Adrenal gland (tissue), 12 donors: ENCODE data around the gene SH3BP5L. TPM values are rescaled to one million over a fixed set of nuclear protein-coding genes. Genes with fewer than 3 reads are reported as not detected.
A peak's percentile ranks its signal among the peaks of the same experiment; 100 is the strongest.

Source experiments
- DNase-seq, 7 donors: peaks; one replicate each; pipeline ENCODE4 v3.0.0-alpha.2; 2019 to 2020
- H3K27ac ChIP-seq, 5 donors: fragments of 200-600 bp; sonication (generic) in 4 of 5; 1 replicate in 3 of 5; 2 replicates in 2 of 5; pipeline versions ENCODE4 v1.5.1 to v1.8.0; 2016 to 2020; ENCODE audit warnings: mild to moderate bottlenecking in 1 of 5
- H3K27me3 ChIP-seq: fragments of 200-600 bp; 2 replicates; pipeline ENCODE4 v1.8.0; 2021
- H3K36me3 ChIP-seq, 2 donors: fragments of 200-600 bp; replicated peaks in 1 of 2; 1 replicate in 1 of 2; 2 replicates in 1 of 2; pipeline versions ENCODE4 v1.5.1 to v1.8.0; 2018 to 2022
- H3K4me1 ChIP-seq, 2 donors: fragments of 200-600 bp; replicated peaks in 1 of 2; 1 replicate in 1 of 2; 2 replicates in 1 of 2; pipeline versions ENCODE4 v1.5.1 to v1.8.0; 2018 to 2021
- H3K4me3 ChIP-seq, 4 donors: fragments of 200-600 bp; sonication (generic) in 3 of 4; one replicate each; pipeline ENCODE4 v1.5.1; 2016 to 2018
- H3K9me3 ChIP-seq, 3 donors: fragments of 200-600 bp; sonication (generic) in 1 of 3; replicated peaks in 1 of 3; 1 replicate in 2 of 3; 2 replicates in 1 of 3; pipeline versions ENCODE4 v1.5.1 to v1.8.0; 2016 to 2021
- POLR2A ChIP-seq, 2 donors: fragments of 450-650 bp; IDR thresholded peaks; one replicate each; pipeline ENCODE4 v1.6.1; 2017; ENCODE audit warnings: antibody characterized with exemption in 2 of 2, mild to moderate bottlenecking in 2 of 2, moderate library complexity in 1 of 2
- WGBS, 4 donors: extraction: QIAGEN DNeasy Blood & Tissue Kit in 2 of 4; methylation state at CpG; one replicate each; pipeline versions ENCODE4 v1.1.5 to v1.1.7; 2013 to 2017; 5-methylcytosine and 5-hydroxymethylcytosine counted together
- intact Hi-C, 2 donors: fragments of 100-400 bp; cut with DNase I; formaldehyde crosslinking; loops; one replicate each; pipeline versions ENCODE4 v1.14.1 to v1.15.0; 2022 to 2023
- polyA plus RNA-seq, 3 donors: library from polyadenylated mRNA; stranded (reverse); fragments of 200-250 nt in 2 of 3; fragments of 350-450 nt in 1 of 3; fragmentation: Illumina TruSeq in 1 of 3; extraction: RNeasy Lipid Tissue Mini Kit (QIAGEN cat#74804) in 1 of 3; gene quantifications; one replicate each; pipeline ENCODE4 v1.2.3, GENCODE V29; 2013 to 2014
- total RNA-seq, 9 donors: library from RNA; depleted of rRNA in 4 of 9; stranded (reverse); fragments of >200 nt in 4 of 9; fragments of 120-200 nt in 1 of 9; fragmentation: NEBNext Ultra II Directional in 1 of 9; extraction: Animal tissue kit (Norgen Biotek cat#: 25700) in 1 of 9; gene quantifications; one replicate each; pipeline versions ENCODE4 v1.1.0 to v1.2.4, GENCODE V29; 2013 to 2023
- TF ChIP-seq, protein P1 (sequence below), 6 experiments: fragments of 450-650 bp in 4 of 6; fragments of 200-600 bp in 2 of 6; sonication (generic) in 1 of 6; IDR thresholded peaks; 1 replicate in 5 of 6; 2 replicates in 1 of 6; pipeline versions ENCODE4 v1.5.1 to v1.8.0; 2016 to 2021; ENCODE audit warnings: antibody characterized with exemption in 6 of 6, mild to moderate bottlenecking in 2 of 6, moderate library complexity in 1 of 6
- donor health status: healthy with polysubstance abuse.
- donor health status: Bipolar disorder and iron deficiency.
- donor health status: DM: yes; HTN: yes; CAD: no.
- donor health status: DM: no; HTN: no; CAD: no.
- donor health status: DM: no; HTN: no; CAD: no.
- donor health status: DM: yes; HTN: yes; CAD: no.

Gene SH3BP5L
- total and polyA plus RNA-seq, 12 donors = 15.4 to 36.9 (median 26.5) TPM

DNA sequence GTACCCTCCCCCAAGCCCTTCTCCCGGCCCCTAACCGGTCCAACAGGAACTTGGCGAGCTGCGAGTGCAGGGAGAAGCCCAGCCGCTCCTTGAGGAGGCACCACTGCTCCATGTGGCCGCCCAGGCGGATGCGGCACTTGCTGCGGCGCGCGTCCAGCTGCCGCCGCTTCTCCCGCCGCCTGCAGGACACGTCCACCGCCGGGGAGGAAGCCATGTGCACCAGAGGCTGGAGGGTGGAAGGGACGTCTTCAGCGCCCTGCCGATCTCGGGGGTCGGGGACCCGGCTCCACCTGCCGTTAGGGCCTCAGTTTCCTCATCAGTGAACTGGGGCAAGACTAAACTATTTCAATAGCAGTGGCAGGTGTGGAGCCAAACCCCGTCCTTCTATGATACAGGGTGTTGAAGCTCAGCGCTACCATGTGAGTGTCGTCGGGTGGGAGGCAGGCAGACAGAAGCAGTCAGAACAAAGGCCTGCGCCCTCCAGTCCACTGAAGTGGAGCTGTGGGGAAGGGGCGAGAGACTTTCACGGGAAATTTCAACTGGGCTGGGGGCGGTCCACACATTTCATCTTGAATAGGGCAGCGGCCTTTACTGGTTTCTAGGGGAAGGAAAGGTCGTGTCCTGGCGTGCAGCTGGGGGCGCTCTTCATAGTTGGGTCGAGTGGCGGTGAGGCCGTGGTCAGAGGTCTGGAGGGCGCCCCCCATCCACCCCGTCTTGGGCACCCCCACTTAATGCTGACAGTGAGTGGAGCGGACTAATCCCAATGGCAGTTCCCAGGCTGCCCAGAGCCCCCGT, 32.6 kb upstream of the SH3BP5L start:
- Histone ChIP-seq H3K27ac (peak overlapping the region in 4 of 5 donors; percentile 90 to 94 (median 92)), H3K4me1 (peaks cover 15 to 17% of the 10 kb centered on the region in 2 donors), H3K4me3 (peak overlapping the region in 2 of 4 donors; percentile 29 to 68), H3K36me3 (peaks cover 0 to 9% of the 10 kb centered on the region in 2 donors), H3K9me3 (no peaks in the 10 kb centered on the region), H3K27me3 (no peaks in the 10 kb centered on the region)
- no peak for TF ChIP-seq POLR2A (IDR thresholded peaks at IDR 0.05)
- TF ChIP-seq, protein P1, sequence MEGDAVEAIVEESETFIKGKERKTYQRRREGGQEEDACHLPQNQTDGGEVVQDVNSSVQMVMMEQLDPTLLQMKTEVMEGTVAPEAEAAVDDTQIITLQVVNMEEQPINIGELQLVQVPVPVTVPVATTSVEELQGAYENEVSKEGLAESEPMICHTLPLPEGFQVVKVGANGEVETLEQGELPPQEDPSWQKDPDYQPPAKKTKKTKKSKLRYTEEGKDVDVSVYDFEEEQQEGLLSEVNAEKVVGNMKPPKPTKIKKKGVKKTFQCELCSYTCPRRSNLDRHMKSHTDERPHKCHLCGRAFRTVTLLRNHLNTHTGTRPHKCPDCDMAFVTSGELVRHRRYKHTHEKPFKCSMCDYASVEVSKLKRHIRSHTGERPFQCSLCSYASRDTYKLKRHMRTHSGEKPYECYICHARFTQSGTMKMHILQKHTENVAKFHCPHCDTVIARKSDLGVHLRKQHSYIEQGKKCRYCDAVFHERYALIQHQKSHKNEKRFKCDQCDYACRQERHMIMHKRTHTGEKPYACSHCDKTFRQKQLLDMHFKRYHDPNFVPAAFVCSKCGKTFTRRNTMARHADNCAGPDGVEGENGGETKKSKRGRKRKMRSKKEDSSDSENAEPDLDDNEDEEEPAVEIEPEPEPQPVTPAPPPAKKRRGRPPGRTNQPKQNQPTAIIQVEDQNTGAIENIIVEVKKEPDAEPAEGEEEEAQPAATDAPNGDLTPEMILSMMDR (IDR thresholded peaks at IDR 0.05) = peak in 4 of 6 experiments; percentile 14 to 53 (median 42)
- peak; percentile 68 to 85 (median 76) for DNase-seq
- intact Hi-C loops = no loop called here
- WGBS, 4 donors = 0 to 2% (median 1%) methylated on average over 11 to 45 of the region's 45 CpGs

DNA sequence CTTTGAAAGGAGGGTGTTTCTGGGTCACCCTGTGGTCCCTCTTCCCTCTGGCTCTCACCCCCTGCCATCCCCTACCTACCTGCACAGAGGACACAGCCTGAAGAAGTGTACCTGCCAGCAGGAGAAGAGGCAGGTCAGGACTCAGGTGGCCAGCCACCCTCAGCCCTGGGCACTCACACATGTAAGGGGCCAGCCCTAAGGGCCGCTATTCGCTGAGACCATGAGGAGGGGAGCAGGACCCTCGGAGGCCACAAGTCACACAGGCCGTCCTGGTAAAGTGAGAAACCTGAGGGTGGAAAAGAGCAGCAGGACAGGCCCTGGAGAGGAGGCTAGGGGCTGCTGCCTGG, 32.0 kb upstream of the SH3BP5L start:
- 26 to 36% (median 30%) methylated on average over 4 of the region's 4 CpGs; no CpG with 5 or more reads in 1 of the 4 donors for WGBS, 4 donors

DNA sequence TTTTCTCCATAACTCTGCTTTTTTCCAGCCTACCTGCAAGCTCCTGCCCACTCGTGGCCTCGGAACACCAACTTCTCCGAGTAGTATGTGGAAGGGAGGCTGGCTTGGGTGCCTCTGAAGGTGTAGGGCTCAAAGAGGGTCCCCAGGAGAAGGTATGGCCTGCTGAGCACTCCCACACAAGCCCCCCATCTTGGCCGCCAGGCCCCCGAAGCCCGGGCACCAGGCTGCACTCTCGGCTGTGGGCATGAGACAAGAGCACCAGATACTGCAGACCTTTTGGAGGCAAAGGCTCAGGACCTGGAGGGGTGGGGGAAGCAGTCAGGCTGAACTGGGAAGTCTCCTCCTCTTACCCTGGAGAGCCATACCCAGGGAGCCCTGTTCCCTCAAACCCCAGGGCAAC, 31.5 kb upstream of the SH3BP5L start:
- Histone ChIP-seq H3K9me3 (no peaks in the 10 kb centered on the region), H3K4me3 (no peak overlapping the region), H3K36me3 (peaks cover 0 to 9% of the 10 kb centered on the region in 2 donors), H3K27ac (no peak overlapping the region), H3K27me3 (no peaks in the 10 kb centered on the region), H3K4me1 (peaks cover 15 to 17% of the 10 kb centered on the region in 2 donors)
- DNase-seq = peak in 2 of 7 donors; percentile 13 to 52
- WGBS, 4 donors = 83 to 94% (median 91%) methylated on average over 3 to 7 of the region's 7 CpGs
- intact Hi-C loops = no loop called here
- TF ChIP-seq, protein P1 (IDR thresholded peaks at IDR 0.05) = no peak
- no peak for TF ChIP-seq POLR2A (IDR thresholded peaks at IDR 0.05)

More for the DNA sequence above, 32.0 kb upstream of the SH3BP5L start:
- TF ChIP-seq, protein P1 (IDR thresholded peaks at IDR 0.05) = no peak
- no peak for TF ChIP-seq POLR2A (IDR thresholded peaks at IDR 0.05)
- peaks cover 15 to 17% of the 10 kb centered on the region in 2 donors for H3K4me1 ChIP-seq
- intact Hi-C loops = no loop called here
- H3K27ac ChIP-seq = peak overlapping the region in 2 of 5 donors; percentile 93 to 94
- H3K9me3 ChIP-seq = no peaks in the 10 kb centered on the region
- peak overlapping the region in 2 of 4 donors; percentile 29 to 68 for H3K4me3 ChIP-seq
- peaks cover 0 to 9% of the 10 kb centered on the region in 2 donors for H3K36me3 ChIP-seq
- no peak for DNase-seq
- H3K27me3 ChIP-seq = no peaks in the 10 kb centered on the region

DNA sequence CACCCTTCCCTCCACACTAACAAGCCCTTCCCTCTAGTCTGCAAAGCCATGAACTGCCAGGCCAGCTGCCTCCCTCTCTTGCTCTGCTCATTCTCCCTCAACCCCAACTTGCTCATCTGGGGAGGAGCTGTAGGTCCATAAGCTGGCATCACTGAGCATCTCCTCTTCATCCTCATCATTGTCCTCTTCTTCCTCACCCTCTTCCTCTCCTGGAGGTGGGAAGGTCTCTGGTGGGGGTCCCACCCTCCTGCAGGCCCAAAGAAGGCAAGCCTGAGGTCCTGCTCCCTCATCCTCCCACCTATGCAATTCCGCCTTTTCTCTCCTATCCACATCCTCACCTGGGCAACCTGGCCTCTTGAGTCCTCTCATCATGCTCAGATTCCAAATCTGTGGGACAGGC, 30.5 kb upstream of the SH3BP5L start:
- 80 to 100% (median 93%) methylated on average over 1 of the region's 1 CpG for WGBS, 4 donors
- intact Hi-C loops = no loop called here
- Histone ChIP-seq H3K36me3 (peaks cover 0 to 9% of the 10 kb centered on the region in 2 donors), H3K9me3 (no peaks in the 10 kb centered on the region), H3K27me3 (no peaks in the 10 kb centered on the region), H3K27ac (no peak overlapping the region), H3K4me1 (peaks cover 15 to 17% of the 10 kb centered on the region in 2 donors), H3K4me3 (no peak overlapping the region)
- no peak for TF ChIP-seq POLR2A (IDR thresholded peaks at IDR 0.05)
- TF ChIP-seq, protein P1 (IDR thresholded peaks at IDR 0.05) = no peak
- no peak for DNase-seq
